NCI-H146 treated with DMSO at 0.1 percent for 48 hours (cell line): Measurements from ENCODE around the gene GMPR.
A peak's percentile ranks its signal among the peaks of the same experiment; 100 is the strongest.

Source experiments
- DNase-seq: peaks from one replicate; lab custom pipeline; 2025; ENCODE audit not compliant: unreplicated experiment; lab: John Stamatoyannopoulos, UW

Gene GMPR

DNA sequence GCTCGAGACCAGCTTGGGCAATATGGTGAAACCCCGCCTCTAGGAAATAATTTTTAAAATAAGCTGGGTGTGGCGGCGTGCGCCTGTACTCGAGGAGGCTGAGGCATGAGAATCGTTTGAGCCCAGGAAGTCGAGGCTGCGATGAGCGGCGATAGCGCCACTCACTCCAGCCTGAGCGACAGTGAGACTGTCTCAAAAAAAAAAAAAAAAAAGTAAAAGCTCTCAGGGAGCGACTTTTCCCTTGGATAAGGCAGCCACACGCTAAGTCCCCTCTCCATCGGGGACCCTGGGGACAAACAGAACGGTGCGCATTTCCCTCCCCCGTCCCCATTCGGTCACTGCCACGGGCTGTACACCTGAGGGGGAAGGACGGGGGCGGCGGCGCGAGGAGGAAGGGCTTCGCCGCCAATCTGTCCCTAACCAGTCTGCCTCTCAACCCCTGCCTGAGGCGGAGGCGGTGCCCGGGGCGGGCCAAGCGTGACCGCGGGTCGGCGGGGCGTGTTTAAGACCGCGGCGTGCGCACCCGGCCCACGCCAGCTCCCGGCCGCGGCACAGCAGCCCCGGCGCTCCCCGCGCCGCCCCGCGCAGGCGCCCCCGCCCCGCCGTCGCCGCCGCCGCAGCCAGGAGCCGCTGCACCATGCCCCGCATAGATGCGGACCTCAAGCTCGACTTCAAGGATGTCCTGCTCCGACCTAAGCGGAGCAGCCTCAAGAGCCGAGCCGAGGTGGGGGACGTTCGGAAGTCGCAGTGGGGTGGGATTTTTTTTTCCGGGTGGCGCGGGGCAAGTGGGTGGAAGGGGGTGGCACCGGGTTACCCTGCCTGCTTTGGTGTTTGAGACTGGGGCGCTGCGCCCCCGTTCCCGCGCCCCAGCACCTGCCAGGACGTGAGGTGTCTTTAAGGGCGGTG, at the start of gene GMPR:
TSS of gene GMPR (plus strand) at position 531 of the 906 bp plus-strand sequence. CDS start at position 638, 107 bp downstream.
- peak; percentile 44 for DNase-seq

DNA sequence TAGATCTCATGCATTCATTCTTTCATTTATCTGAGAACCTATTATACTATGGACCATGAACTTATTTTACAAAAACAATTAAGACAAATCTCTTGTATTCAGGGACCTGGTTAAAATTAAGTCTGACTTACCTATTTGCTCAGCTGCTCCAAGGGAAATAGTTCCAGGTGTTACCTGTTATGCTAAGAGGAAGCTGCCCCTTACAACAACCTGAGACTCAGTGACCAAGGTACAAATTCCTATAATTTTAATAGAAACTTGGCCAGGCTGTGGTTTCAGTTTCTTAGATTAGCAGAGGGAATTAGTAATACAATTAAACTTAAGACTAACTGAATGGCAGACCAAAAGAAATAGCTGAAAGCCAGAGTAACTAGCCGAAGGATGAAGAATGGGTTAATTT, 48.2 kb upstream of the GMPR start:
- DNase-seq, result peak; percentile 77

DNA sequence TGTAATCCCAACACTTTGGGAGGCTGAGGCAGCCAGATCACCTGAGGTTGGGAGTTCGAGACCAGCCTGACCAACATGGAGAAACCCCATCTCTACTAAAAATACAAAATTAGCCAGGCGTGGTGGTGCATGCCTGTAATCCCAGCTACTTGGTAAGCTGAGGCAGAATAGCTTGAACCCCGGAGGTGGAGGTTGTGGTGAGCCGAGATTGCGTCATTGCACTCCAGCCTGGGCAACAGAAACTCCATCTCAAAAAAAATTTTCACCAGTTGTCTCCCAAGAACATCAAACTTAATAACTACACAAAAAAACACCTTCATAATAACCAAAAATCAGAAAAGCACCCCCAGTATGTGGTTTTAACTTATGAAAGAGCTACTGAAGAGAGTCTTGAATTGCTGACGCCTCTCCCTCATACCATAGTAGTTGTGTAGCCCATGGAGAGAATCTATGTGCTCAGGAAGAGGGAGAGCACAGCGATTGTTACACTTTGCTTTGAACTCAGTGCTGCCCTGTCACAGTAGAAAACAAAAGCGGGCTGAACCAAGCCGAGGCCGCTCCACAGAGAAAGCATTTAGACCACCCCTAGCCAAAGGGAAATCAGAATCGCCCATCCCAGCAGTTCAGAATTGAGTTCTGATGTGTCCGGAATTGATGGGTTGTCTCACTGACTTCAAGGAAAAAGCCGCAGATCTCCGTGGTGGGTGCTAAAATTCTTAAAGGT, 42.0 kb upstream of the GMPR start:
- DNase-seq, result no peak

DNA sequence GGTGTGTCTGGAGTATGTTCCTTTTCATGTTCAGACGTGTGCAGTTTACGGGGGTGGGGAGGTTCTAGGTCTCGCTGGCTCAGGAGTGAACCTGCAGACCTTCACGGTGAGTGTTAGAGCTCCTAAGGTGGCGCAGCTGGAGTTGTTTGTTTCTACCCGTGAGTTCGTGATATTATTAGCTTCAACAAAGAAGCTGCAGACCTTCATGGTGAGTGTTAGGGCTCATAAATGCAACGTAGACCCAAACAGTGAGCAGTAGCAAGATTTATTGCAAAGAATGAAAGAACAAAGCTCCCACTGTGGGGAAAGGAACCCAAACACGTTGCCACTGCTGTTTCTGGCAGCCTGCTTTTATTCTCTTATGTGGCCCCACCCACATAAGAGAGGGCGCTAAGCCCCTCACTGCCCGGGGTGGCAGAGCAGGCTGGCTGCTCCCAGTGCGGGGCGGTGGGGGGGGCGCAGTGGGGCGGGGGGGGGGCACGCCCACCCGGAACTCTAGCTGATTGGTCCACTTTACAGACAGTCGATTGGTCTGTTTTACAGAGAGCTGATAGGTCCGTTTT, 41.3 kb upstream of the GMPR start:
- DNase-seq, result peak; percentile 48

DNA sequence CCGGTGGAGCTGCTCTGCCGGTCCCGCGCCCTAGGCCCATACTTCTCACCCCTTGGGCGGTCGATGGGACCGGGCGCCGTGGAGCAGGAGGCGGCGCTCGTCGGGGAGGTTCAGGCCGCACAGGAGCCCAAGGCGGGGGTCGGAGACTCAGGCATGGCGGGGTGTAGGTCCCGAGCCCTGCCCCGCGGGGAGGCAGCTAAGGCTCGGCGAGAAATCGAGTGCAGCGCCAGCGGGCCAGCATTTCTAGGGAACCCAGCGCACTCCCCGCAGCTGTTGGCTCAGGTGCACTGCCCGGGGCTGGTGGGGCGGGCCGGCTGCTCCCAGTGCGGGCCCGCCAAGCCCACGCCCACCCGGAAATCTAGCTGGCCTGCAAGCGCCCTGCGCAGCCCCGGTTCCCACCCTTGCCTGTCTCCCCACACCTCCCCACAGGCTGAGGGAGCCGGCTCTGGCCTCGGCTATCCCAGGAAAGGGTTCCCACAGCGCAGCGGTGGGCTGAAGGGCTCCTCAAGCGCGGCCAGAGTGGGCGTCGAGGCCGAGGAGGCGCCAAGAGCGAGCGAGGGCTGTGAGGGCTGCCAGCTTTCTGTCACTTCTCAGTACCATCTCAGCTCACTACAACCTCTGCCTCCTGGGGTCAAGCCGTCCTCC, 40.2 kb upstream of the GMPR start:
- no peak for DNase-seq

DNA sequence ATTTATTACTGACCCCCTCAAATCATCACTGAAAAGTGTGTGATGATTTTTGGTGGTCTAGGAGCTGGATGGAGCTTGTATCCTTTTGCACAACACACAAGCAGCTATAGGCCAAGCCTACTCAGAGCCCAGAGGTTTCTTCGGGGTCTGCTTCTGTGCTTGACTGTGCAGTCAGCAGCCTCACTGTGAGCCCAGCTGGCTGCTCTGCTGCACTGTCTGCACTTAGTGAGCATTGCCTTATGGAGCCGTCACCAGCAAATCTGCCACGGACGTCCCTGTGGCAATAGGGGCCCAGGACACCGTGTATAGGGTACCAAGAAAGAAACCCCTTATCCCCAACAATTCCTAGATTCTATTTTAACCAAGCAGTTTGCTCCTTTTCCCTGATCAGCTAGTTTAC, 38.6 kb upstream of the GMPR start:
- no peak for DNase-seq

DNA sequence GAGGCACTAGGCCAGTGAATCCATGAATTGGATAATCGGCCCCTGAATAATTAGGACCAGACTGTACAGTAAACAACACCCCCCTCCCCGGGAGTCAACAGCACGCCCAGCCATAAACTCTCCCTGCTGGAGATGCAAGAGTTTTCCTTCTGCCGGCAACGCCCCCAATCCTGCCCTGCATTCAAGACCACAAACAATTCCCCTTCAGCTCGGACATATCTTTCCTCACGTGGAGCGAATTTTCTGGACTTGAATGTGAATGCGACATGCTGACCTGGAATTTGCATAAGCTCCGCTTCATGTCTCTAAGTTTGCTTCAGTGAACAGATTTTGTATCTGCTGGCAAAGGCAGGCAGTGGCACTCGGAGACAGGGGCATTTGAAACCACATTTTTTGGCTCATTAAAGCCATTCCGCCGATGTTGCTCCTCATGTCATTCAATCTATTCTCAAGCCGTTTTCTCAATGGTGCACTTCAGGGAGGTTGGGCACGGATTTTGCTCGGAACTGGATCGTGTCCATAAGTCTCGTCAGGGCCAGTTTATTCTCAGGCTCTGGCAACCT, 38.0 kb upstream of the GMPR start:
- DNase-seq, result no peak

DNA sequence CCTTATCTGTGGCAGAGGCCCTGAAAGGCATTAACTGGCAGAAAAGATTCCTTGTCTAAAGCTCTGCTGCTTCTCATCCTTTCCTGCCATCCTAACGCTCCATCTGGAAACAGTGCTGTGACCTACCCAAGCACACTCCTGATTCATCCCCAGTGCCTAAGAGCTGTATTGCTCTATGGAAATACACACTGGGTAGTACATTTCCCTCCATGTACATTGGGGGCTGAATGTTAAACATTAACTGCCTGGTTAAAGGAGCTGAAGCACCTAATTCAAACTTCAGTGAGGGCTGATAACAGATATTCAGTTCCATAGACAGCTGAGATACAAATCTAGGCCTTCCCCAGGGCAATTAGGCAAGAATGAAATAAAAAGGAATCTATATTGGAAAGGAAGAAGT, 36.7 kb upstream of the GMPR start:
- DNase-seq, result no peak

DNA sequence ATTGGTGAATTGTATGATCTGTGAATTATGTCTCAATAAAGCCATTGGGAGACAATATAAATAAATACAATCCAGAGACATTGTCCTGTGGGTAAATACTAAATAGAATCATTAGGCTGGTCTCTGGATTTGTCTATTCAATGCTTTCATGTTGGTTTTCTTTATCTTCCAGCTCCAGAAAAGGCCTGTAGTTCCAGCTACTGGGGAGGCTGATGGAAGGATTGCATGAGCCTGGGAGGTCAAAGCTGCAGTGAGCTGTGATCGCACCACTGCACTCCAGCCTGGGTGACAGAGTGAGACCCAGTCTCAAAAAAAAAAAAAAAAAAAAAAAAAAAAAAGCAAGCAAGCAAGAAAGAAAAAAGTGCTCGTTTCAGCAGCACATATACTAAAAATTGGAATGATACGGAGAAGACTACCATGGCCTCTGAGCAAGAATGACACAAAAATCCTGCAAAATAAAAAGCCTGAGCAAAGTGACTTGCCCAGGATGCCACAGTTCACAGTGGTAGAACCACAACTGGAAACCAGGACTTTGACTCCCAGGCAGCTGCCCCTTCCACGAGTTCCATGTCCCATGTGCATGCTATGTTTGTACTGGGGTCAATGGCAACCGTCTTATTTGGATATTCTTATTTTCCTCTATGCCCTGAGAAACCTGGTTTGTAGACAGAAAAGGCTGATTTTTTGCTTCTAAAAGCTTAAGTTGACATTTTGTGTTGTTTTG, 33.6 kb upstream of the GMPR start:
- DNase-seq, result no peak

DNA sequence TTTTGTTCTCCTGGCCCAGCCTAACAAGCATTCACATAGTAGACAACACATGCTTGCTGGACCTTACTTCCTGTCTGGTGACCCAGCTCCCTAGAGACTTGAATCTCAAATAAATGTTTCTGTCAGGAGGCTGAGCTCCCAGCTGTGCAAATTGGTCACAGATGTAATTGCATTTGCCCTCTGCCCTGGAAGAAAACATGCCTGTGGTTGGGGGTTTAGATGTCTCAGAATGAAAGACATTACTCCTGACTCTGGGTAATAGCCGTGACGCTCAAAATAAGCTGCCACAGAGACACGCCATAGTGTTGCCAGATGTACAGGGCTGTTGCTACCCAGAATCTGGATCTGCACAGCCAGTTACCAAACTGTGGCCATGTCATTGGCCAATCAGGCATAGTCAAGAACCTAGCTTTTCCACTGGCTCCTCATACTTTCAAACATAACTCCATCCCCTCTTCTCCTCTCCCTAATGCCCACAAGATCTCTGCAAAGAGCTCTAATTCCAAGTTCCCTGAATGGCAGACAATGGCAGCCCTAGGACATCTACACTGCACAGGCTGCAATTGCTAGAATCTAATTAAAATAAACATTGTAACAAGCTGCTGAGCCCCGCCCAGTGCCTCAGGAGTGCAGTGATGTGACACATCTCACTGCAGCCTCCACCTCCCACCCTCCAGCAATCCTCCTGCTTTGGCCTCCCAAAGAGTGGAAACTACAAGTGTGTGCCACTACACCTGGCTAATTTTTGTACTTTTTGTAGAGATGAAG, 32.8 kb upstream of the GMPR start:
- peak; percentile 86 for DNase-seq

DNA sequence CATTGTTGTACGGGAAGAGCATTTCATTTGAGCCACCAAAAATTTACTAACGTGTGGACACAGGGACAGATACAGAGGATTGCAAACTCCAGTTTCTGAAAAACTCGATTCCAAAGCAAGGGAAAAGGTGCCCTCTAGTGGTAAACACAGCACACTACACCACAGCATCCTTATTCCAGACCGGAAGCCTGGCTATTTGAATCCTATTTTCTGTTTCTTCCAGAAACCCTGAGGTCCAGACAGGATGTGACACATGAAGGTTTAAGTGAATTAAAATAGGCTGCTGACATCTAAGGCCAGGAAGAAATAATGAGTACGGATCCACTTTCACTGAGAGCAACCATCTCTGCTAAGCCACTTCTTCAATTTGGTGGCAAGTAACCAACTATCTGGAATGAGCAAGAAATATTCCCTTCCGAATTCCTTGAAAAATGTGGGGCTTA, 31.8 kb upstream of the GMPR start:
- DNase-seq, result peak; percentile 59

DNA sequence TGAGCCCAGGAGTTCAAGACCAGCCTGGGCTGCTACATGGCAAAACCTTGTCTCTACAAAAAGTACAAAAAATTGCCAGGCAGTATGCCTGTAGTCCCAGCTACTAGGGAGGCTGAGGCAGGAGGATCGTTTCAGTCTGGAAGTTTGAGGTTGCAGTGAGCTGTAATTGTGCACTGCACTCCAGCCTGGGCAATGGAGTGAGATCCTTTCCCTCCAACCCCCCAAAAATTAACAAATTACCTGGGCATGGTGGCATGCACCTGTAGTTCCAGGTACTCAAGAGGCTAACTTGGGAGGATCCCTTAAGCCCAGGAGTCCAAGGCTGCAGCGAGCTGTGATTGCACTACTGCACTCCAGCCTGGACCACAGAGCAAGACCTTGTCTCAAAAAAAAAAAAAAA, 29.4 kb upstream of the GMPR start:
- DNase-seq, result no peak

DNA sequence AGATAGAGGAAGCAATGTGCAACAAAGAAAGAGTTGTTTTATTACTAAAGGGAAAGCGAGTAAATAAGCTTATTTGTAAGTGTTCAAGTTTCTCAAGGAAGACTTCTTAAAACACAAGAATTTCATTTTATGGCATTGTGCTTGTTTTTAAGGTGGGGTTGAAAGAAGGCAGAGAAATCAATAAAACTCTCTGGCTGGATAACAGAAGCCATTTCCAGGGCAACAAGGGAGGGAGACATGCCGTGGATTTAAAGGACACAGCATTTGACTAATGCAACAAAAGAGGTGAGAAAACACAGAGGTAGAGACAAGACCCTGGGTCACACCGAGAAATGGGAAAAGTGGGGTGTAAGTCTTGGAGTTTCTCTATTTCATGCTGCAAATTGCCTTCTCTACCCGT, 28.8 kb upstream of the GMPR start:
- no peak for DNase-seq

DNA sequence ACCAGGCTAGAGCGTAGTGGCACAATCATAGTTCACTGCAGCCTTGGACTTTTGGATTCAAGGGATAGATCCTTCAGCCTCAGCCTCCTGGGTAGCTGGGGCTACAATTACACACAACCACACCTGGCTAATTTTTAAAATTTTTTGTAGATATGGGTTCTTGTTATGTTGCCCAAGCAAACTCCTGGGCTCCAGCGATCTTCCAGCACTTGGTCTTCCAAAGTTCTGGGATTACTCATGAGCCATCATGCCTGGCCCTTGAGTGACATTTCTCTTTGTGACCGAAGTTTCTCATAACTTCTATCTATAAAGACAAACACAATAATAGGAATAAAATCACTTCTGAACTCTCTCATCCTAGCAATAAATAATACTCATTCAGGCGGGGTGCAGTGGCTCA, 26.1 kb upstream of the GMPR start:
- DNase-seq, result no peak

DNA sequence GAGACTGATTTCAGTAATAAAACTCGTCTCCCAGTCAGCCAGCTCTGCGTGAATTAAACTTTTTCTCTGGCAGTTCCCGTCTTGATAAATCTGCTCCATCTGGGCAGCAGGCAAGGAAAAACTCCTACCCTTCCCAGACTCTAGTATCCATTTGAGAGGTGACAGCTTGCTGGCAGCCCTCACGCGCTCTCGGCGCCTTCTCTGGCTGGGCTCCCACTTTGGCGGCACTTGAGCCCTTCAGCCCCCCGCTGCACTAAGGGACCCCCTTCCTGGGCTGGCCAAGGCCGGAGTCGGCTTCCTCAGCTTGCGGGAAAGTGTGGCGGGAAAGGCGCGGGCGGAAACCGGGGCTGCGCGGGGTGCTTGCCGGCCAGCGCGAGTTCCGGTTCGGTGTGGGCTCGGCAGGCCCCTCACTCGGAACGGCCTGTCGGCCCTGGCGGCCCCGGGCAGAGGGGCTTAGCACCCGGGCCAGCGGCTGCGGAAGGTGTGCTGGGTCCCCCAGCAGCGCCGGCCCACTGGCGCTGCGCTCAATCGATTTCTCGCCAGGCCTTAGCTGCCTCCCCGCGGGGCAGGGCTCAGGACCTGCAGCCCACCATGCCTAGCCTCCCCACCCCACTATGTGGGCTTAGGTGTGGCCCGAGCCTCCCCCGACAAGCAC, 21.8 kb upstream of the GMPR start:
- no peak for DNase-seq

DNA sequence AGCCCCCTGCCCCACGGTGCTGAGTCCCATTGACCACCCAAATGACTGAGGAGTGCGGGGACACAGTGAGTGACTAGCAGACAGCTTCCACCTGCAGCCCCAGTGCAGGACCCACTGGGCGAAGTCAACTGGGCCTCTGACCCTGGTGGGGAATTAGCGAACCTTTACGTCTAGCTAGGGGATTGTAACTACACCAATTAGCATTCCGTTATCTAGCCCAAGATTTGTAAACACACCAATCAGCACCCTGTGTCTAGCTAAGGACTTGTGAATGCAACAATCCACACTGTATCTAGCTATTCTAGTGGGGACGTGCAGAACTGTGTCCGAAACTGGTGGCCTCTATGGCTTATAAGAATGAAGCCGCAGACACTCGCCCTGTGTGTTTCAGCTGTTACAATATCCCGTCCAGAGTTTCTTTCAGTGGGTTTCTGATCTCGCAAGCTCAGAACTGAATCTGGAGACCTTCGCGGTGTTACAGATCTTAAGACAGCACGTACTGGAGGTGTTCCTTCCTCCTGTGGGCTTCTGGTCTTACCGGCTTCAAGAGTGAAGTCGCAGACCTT, 21.1 kb upstream of the GMPR start:
- no peak for DNase-seq

DNA sequence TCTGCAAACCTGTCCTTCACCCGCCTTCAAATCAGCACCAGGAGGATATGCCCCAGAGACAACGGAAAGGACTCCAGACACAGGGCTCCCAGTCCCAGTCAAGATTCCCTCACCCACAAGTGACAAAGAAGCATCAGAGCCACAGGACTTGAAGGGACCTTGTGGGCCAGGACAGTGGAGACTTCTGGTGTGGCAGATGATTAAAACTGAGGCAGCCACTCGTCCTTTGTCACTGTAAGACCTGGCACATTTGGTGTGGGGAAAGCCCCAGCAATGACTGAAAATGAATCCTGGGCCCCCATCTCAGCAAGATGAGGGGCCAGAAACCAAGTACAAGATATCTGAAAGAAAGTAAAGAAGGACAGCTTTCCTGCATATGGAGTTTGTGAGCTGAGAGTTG, 15.6 kb upstream of the GMPR start:
- DNase-seq, result no peak

DNA sequence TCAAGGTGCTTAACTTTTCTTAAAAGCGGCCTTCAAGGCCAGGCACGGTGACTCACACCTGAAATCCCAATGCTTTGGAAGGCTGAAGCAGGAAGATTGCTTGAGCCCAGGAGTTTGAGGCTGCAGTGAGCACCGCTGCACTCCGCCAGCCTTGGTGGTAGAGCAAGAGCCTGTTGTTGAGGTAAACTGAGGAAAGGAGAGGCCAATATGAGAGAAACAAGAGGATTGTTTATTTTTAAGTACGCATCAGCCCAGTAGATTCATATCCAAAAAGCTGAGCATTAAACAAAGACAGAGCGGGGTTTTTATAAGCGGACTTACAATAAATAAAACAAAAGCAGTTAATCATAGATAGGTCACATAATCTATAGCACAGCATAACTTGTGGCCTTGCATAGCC, 15.0 kb upstream of the GMPR start:
- no peak for DNase-seq

DNA sequence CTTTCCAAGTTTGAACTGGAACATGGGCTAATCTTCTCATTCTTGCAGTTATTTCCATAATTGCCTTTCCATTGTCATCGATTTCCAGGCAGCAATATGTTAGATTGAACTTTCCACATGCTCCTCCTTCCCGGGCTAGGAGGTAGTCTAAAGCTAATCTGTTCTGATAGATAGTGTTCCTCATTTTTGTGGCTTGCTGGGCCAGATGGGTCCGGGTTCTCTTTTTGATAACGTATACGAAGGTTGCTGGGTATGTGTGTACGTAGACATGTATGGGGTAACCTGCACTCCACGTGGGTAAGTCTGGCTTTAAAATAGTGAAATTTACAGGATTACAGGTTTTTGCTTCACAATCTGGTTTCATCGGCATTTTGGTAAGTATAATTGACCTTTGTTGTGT, 14.0 kb upstream of the GMPR start:
- DNase-seq, result no peak
